Transverse colon (tissue), 4 donors: ENCODE data around the gene GPR152.

Source experiments
- CTCF ChIP-seq, 5 experiments: fragments of 200-600 bp in 3 of 5; fragments of 450-650 bp in 2 of 5; sonication (generic) in 3 of 5; IDR thresholded peaks; 1 replicate in 2 of 5; 2 replicates in 3 of 5; pipeline ENCODE4 v1.5.1; 2016 to 2017; ENCODE audit warnings: antibody characterized with exemption in 5 of 5, inconsistent platforms in 3 of 5, mild to moderate bottlenecking in 2 of 5, moderate library complexity in 1 of 5
- EP300 ChIP-seq: sonication (generic); formaldehyde crosslinking; IDR thresholded peaks from one replicate; pipeline ENCODE4 v1.6.1; 2017; ENCODE audit warnings: antibody characterized with exemption, low read depth
- POLR2A ChIP-seq: fragments of 450-650 bp; IDR thresholded peaks from one replicate; pipeline ENCODE4 v1.6.1; 2016; ENCODE audit warnings: antibody characterized with exemption, mild to moderate bottlenecking, moderate library complexity
- POLR2AphosphoS5 ChIP-seq, 3 donors: sonication (generic); formaldehyde crosslinking; IDR thresholded peaks; one replicate each; pipeline ENCODE4 v1.6.1; 2016; ENCODE audit warnings: antibody characterized with exemption in 3 of 3

- TF ChIP-seq CTCF (IDR thresholded peaks at IDR 0.05), result no peak
- no peak for TF ChIP-seq EP300
- no peak for TF ChIP-seq POLR2AphosphoS5 (IDR thresholded peaks at IDR 0.05)
- TF ChIP-seq POLR2A, result no peak
Observed at GRCh38 chr11:67442504-67443404, 9.8 kb downstream of the GPR152 start.
